ENCODE results near the gene TENM4.

- TF ChIP-seq CTCF (IDR thresholded peaks at IDR 0.05; ENCODE audit: borderline replicate concordance, extremely low read depth, low read length, poor library complexity, severe bottlenecking) (no peak), EZH2 (IDR thresholded peaks at IDR 0.05; ENCODE audit: borderline replicate concordance, low read depth, low read length, severe bottlenecking) (no peak)
Observed at GRCh38 chr11:78684377-78684776, 756.5 kb downstream of the TENM4 start.

Measured in DND-41 (cell line).